ENCODE measurements around the gene ERBB2.
"Not testable (repeated sequence)": the region's sequence is repeated elsewhere in the genome, so short reads cannot be mapped to it uniquely, and the experiment has no call there.

The ERBB2 gene

DNA sequence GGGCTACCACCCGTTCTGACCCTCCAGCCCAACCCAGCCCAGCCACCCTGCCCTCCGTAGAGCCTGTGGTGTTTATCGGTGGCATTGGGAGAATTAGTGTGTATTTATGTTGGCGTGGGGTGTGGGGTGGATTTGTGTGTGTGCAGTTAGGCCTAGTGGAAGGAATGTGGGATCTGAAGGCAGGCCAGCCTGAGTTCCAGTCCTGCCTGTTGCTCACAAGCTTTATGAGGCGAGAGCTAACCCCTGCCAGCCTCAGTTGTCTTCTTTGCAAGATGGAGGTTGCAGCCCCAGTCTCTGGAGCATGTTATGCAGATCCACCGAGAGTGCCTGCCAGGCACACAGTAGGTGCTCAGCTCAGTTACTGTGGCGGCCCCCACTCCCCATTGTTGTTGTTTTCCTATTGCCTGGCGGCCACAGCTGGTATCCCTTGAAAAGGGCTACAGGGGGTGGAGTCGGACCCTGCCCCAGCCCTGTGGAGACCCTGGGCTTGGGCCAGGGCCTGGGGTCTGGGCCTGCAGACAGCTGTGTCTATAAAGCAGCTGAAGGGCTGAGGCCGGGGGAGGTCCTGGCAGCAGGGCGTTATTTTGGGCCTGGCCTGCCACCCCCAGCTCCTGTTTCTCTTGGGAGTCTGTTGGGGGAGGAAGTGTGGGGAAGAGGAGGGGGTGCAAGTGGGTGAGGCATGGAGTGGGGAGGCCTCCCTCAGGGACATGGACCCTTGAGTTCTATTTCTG lies 5.1 kb downstream of the ERBB2 start:
- Histone ChIP-seq H3K4me1 (ENCODE audit: control insufficient read depth, insufficient read depth, low read length) (peaks cover 26% of the 10 kb centered on the region), H3K27me3 (ENCODE audit: control insufficient read depth, insufficient read depth, low read length, poor library complexity, severe bottlenecking) (no peaks in the 10 kb centered on the region), H3K9me3 (ENCODE audit: control insufficient read depth, low read length) (no peaks in the 10 kb centered on the region), H3K36me3 (ENCODE audit: control insufficient read depth, insufficient read depth, low read length) (peaks cover 12% of the 10 kb centered on the region), H3K4me3 (ENCODE audit: insufficient read depth, low read depth, low read length) (no peak overlapping the region), H3K27ac (ENCODE audit: insufficient read depth, low read depth, low read length, poor library complexity, severe bottlenecking) (no peak overlapping the region)
- 38 to 44% methylated on average over 11 of the region's 11 CpGs for WGBS, 2 experiments

DNA sequence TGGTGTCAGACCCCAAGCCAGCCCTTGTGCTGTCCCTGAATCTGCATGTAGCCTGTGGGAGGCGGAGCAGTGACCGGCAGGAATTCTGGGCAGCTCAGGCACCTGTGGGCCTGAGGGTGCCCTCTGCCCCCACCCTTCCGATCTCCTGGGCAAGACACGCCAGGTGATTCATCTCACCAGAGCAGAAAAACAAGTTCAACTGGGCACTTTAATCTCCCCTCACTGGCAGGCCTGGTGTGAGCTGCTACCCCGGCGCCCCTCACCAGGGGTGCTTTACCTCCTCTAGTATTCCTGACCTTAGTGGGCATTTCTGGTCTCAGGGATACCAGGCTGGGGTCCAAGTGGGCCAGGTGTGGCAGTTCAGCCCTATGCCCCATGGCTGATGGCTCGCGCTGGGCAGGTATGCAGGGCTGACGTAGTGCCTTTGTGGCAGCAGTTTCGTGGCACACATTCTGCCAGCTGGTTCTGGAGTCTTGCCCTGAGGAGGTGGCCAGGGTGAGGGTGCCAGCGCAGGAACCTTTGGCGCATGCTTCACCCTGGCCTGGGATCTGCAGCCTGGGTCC lies 6.0 kb downstream of the ERBB2 start:
- Histone ChIP-seq H3K9me3 (ENCODE audit: control insufficient read depth, low read length) (no peaks in the 10 kb centered on the region), H3K27ac (ENCODE audit: insufficient read depth, low read depth, low read length, poor library complexity, severe bottlenecking) (no peak overlapping the region), H3K4me1 (ENCODE audit: control insufficient read depth, insufficient read depth, low read length) (peaks cover 24% of the 10 kb centered on the region), H3K27me3 (ENCODE audit: control insufficient read depth, insufficient read depth, low read length, poor library complexity, severe bottlenecking) (no peaks in the 10 kb centered on the region), H3K4me3 (ENCODE audit: insufficient read depth, low read depth, low read length) (no peak overlapping the region), H3K36me3 (ENCODE audit: control insufficient read depth, insufficient read depth, low read length) (peaks cover 12% of the 10 kb centered on the region)
- 88 to 89% methylated on average over 12 of the region's 12 CpGs for WGBS, 2 experiments

DNA sequence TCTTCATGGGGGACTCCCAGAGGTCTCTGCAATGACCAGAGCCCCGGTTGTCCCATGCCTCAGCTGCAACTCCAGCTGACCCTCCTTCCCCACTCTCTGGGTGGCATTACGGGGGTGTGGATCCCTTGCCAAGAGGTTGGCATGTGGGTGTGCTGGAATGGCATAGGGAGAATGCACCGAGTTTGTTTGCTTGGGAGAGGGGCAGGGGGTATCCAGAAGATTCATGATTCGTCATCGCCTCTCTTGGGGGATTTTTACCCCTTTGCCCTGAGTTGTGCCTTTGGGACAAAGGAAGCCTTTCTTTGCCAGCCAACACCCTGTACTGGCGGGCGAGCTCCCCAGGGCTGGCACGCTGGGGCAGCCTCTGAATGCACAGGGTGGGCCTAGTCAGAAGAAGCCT lies 6.5 kb downstream of the ERBB2 start:
- WGBS, 2 experiments: 94 to 96% methylated on average over 8 of the region's 8 CpGs
- H3K36me3 ChIP-seq (ENCODE audit: control insufficient read depth, insufficient read depth, low read length): peaks cover 13% of the 10 kb centered on the region

DNA sequence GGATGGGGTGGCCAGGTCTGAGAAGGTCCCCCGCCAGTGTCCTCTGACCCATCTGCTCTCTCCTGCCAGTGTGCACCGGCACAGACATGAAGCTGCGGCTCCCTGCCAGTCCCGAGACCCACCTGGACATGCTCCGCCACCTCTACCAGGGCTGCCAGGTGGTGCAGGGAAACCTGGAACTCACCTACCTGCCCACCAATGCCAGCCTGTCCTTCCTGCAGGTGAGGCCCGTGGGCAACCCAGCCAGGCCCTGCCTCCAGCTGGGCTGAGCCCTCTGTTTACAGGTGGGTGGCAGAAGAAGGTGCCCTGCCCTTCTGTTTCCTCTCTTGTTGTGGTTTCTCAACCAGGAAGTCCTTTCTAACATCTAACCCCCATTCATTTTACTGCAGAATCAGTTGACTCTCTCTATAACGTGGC lies 7.1 kb downstream of the ERBB2 start:
- H3K4me1 ChIP-seq (ENCODE audit: control insufficient read depth, insufficient read depth, low read length): peaks cover 16% of the 10 kb centered on the region
- no peak overlapping the region for H3K27ac ChIP-seq (ENCODE audit: insufficient read depth, low read depth, low read length, poor library complexity, severe bottlenecking)
- peaks cover 19% of the 10 kb centered on the region for H3K36me3 ChIP-seq (ENCODE audit: control insufficient read depth, insufficient read depth, low read length)
- no peak overlapping the region for H3K4me3 ChIP-seq (ENCODE audit: insufficient read depth, low read depth, low read length)
- H3K27me3 ChIP-seq (ENCODE audit: control insufficient read depth, insufficient read depth, low read length, poor library complexity, severe bottlenecking): no peaks in the 10 kb centered on the region
- 91 to 93% methylated on average over 7 of the region's 7 CpGs for WGBS, 2 experiments
- no peaks in the 10 kb centered on the region for H3K9me3 ChIP-seq (ENCODE audit: control insufficient read depth, low read length)

More for the DNA sequence above, 6.5 kb downstream of the ERBB2 start:
- no peak overlapping the region for H3K4me3 ChIP-seq (ENCODE audit: insufficient read depth, low read depth, low read length)
- H3K27me3 ChIP-seq (ENCODE audit: control insufficient read depth, insufficient read depth, low read length, poor library complexity, severe bottlenecking): no peaks in the 10 kb centered on the region
- no peak overlapping the region for H3K27ac ChIP-seq (ENCODE audit: insufficient read depth, low read depth, low read length, poor library complexity, severe bottlenecking)
- no peaks in the 10 kb centered on the region for H3K9me3 ChIP-seq (ENCODE audit: control insufficient read depth, low read length)
- peaks cover 18% of the 10 kb centered on the region for H3K4me1 ChIP-seq (ENCODE audit: control insufficient read depth, insufficient read depth, low read length)

DNA sequence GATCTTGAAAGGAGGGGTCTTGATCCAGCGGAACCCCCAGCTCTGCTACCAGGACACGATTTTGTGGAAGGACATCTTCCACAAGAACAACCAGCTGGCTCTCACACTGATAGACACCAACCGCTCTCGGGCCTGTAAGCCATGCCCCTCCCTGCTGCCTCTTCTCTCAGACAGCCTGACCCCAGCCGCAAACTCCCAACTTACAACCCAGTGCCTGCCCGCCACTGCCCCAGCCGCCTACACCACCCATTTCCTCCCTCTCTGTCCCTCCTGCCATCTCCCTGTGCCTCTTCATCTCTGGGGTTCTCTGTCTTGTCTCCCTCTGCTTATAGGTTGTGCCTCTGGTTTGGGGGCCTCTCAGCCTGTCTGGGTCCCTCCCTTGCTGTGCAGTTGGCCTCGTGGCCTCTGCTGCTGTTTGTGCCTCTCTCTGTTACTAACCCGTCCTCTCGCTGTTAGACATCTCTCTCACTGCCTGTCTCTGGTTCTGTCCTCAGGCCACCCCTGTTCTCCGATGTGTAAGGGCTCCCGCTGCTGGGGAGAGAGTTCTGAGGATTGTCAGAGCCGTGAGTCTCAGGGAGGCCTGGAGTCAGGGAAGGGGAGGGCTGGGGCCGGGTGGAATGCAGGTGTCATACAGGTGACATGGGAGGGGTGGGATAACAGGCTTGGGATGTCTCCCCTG lies 9.6 kb downstream of the ERBB2 start:
- no peaks in the 10 kb centered on the region for H3K27me3 ChIP-seq (ENCODE audit: control insufficient read depth, insufficient read depth, low read length, poor library complexity, severe bottlenecking)
- H3K9me3 ChIP-seq (ENCODE audit: control insufficient read depth, low read length): no peaks in the 10 kb centered on the region
- H3K27ac ChIP-seq (ENCODE audit: insufficient read depth, low read depth, low read length, poor library complexity, severe bottlenecking): no peak overlapping the region
- no peak overlapping the region for H3K4me3 ChIP-seq (ENCODE audit: insufficient read depth, low read depth, low read length)
- H3K4me1 ChIP-seq (ENCODE audit: control insufficient read depth, insufficient read depth, low read length): peaks cover 13% of the 10 kb centered on the region
- WGBS, 2 experiments: 93 to 95% methylated on average over 14 of the region's 14 CpGs
- peaks cover 24% of the 10 kb centered on the region for H3K36me3 ChIP-seq (ENCODE audit: control insufficient read depth, insufficient read depth, low read length)

DNA sequence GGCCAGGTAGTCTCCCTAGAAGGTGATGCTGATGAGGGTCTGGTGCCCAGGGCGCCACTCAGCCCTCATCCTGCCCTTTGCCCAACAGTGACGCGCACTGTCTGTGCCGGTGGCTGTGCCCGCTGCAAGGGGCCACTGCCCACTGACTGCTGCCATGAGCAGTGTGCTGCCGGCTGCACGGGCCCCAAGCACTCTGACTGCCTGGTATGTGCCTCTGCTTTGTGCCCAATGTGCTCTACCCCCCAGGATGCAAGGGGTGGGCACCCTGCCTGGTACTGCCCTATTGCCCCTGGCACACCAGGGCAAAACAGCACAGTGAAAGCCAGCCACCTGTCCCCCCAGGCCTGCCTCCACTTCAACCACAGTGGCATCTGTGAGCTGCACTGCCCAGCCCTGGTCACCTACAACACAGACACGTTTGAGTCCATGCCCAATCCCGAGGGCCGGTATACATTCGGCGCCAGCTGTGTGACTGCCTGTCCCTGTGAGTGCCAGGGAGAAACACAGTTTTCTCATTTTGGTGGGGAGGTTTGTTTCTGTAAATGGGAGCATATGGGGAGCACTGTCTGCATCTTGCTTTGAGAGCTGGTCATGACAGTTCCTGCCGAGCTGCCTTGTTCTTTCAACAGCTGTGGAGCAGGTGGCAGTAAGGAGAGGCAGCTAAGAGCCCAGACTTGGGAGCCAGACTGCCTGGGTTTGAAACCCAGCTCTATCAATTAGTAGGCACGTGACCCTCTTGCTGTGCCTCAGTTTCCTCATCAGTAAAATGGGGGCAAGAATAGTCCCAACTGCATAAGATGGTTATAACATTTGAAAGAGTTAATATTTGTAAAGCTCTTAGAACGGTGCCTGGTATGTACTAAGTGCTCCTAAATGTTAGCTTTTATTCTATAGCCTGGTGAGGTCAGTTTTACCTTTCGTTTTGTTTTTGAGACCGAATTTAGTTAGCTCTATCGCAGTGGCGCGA lies 10.4 kb downstream of the ERBB2 start:
- WGBS, 2 experiments: 95 to 96% methylated on average over 20 of the region's 20 CpGs
- H3K36me3 ChIP-seq (ENCODE audit: control insufficient read depth, insufficient read depth, low read length): peaks cover 24% of the 10 kb centered on the region
- no peak overlapping the region for H3K4me3 ChIP-seq (ENCODE audit: insufficient read depth, low read depth, low read length)

DNA sequence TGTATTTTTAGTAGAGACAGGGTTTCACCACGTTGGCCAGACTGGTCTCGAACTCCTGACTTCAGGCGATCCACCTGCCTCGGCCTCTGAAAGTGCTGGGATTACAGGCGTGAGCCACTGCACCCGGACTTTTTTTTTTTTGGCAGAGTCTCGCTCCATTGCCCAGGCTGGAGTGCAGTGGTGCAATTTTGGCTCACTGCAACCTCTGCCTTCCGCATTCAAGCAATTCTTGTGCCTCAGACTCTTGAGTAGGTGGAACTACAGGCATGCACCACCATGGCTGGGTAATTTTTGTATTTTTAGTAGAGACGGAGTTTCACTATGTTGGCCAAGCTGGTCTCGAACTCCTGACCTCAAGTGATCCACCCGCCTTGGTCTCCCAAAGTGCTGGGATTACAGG lies 11.2 kb downstream of the ERBB2 start:
- not testable (repeated sequence) for H3K4me3 ChIP-seq (ENCODE audit: insufficient read depth, low read depth, low read length); H3K27ac ChIP-seq (ENCODE audit: insufficient read depth, low read depth, low read length, poor library complexity, severe bottlenecking); H3K4me1 ChIP-seq (ENCODE audit: control insufficient read depth, insufficient read depth, low read length); H3K9me3 ChIP-seq (ENCODE audit: control insufficient read depth, low read length); H3K27me3 ChIP-seq (ENCODE audit: control insufficient read depth, insufficient read depth, low read length, poor library complexity, severe bottlenecking)
- peaks cover 26% of the 10 kb centered on the region for H3K36me3 ChIP-seq (ENCODE audit: control insufficient read depth, insufficient read depth, low read length)
- 90 to 96% methylated on average over 11 of the region's 11 CpGs for WGBS, 2 experiments

More for the DNA sequence above, 10.4 kb downstream of the ERBB2 start:
- H3K27ac ChIP-seq (ENCODE audit: insufficient read depth, low read depth, low read length, poor library complexity, severe bottlenecking): no peak overlapping the region
- H3K27me3 ChIP-seq (ENCODE audit: control insufficient read depth, insufficient read depth, low read length, poor library complexity, severe bottlenecking): no peaks in the 10 kb centered on the region
- peaks cover 5% of the 10 kb centered on the region for H3K4me1 ChIP-seq (ENCODE audit: control insufficient read depth, insufficient read depth, low read length)
- H3K9me3 ChIP-seq (ENCODE audit: control insufficient read depth, low read length): no peaks in the 10 kb centered on the region

DNA sequence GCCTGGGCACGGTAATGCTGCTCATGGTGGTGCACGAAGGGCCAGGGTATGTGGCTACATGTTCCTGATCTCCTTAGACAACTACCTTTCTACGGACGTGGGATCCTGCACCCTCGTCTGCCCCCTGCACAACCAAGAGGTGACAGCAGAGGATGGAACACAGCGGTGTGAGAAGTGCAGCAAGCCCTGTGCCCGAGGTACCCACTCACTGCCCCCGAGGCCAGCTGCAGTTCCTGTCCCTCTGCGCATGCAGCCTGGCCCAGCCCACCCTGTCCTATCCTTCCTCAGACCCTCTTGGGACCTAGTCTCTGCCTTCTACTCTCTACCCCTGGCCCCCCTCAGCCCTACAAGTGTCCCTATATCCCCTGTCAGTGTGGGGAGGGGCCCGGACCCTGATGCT lies 12.0 kb downstream of the ERBB2 start:
- no peak overlapping the region for H3K27ac ChIP-seq (ENCODE audit: insufficient read depth, low read depth, low read length, poor library complexity, severe bottlenecking)
- no peaks in the 10 kb centered on the region for H3K4me1 ChIP-seq (ENCODE audit: control insufficient read depth, insufficient read depth, low read length)
- H3K9me3 ChIP-seq (ENCODE audit: control insufficient read depth, low read length): no peaks in the 10 kb centered on the region
- H3K36me3 ChIP-seq (ENCODE audit: control insufficient read depth, insufficient read depth, low read length): peaks cover 27% of the 10 kb centered on the region
- no peak overlapping the region for H3K4me3 ChIP-seq (ENCODE audit: insufficient read depth, low read depth, low read length)
- no peaks in the 10 kb centered on the region for H3K27me3 ChIP-seq (ENCODE audit: control insufficient read depth, insufficient read depth, low read length, poor library complexity, severe bottlenecking)
- WGBS, 2 experiments: 93 to 95% methylated on average over 10 of the region's 10 CpGs

DNA sequence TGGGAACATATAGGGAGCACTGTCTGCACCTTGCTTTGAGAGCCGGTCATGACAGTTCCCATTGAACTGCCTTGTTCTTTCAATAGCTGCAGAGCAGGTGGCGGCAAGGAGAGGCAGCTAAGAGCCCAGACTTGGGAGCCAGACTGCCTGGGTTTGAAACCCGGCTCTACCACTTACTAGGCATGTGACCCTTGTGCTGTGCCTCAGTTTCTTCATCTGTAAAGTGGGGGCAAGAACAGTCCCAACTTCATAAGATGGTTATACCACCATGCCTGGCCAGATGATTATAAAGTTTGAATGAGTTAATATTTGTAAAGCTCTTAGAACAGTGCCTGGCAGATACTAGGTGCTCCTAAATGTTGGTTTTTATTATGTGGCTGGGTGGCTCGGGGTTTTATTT lies 14.4 kb downstream of the ERBB2 start:
- WGBS, 2 experiments: 96% methylated on average over 4 of the region's 4 CpGs
- Histone ChIP-seq H3K27me3 (ENCODE audit: control insufficient read depth, insufficient read depth, low read length, poor library complexity, severe bottlenecking) (no peaks in the 10 kb centered on the region), H3K27ac (ENCODE audit: insufficient read depth, low read depth, low read length, poor library complexity, severe bottlenecking) (no peak overlapping the region), H3K4me3 (ENCODE audit: insufficient read depth, low read depth, low read length) (no peak overlapping the region), H3K4me1 (ENCODE audit: control insufficient read depth, insufficient read depth, low read length) (no peaks in the 10 kb centered on the region), H3K36me3 (ENCODE audit: control insufficient read depth, insufficient read depth, low read length) (peaks cover 29% of the 10 kb centered on the region), H3K9me3 (ENCODE audit: control insufficient read depth, low read length) (no peaks in the 10 kb centered on the region)
